ENCODE results near the gene DCAF15.

Gene DCAF15

DNA sequence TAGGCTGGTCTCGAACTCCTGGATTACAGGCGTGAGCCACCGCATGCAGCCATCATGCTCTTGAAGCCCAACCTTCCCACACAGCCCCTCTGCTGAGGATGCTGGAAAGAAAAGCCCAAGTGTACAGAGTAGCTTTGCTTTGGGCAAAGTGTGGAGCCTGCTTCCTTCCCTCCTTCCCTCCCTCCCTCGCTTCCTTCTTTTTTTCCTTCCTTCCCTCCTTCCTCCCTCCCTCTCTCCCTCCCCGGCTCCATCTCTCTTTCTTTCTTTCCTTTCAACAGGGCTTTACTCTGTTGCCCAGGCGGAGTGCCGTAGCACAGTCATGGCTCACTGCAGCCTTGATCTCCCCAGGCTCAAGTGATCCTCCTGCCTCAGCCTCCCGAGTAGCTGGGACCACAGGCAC is 43.6 kb upstream of the DCAF15 start:
- no peak for DNase-seq (ENCODE audit: low read depth)
- no peak overlapping the region for H3K4me3 ChIP-seq (ENCODE audit: control insufficient read depth, low read depth, low read length)
- TF ChIP-seq, protein P1, sequence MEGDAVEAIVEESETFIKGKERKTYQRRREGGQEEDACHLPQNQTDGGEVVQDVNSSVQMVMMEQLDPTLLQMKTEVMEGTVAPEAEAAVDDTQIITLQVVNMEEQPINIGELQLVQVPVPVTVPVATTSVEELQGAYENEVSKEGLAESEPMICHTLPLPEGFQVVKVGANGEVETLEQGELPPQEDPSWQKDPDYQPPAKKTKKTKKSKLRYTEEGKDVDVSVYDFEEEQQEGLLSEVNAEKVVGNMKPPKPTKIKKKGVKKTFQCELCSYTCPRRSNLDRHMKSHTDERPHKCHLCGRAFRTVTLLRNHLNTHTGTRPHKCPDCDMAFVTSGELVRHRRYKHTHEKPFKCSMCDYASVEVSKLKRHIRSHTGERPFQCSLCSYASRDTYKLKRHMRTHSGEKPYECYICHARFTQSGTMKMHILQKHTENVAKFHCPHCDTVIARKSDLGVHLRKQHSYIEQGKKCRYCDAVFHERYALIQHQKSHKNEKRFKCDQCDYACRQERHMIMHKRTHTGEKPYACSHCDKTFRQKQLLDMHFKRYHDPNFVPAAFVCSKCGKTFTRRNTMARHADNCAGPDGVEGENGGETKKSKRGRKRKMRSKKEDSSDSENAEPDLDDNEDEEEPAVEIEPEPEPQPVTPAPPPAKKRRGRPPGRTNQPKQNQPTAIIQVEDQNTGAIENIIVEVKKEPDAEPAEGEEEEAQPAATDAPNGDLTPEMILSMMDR (conservative IDR thresholded peaks at IDR 0.05; ENCODE audit: control insufficient read depth, insufficient read depth, low read depth, low read length) = no peak

DNA sequence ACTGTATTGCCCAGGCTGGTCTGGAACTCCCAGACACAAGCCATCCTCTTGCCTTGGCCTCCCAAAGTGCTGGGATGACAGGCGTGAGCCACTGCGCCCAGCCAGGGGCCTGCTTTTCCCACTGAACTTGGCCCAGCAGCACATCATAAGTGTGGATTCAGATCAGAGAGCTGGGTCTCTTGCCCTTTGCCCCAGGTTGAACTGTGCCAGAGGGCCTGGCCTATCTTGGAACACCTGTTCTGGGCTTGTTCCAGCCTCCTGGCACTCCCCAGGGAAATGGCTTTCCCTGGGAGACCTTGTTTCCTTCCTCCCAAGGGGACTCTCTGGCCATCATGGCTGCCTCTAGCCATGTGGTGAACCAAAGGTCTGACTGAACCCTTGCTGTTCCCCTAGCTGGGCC is 42.9 kb upstream of the DCAF15 start:
- TF ChIP-seq, protein P1 (conservative IDR thresholded peaks at IDR 0.05; ENCODE audit: control insufficient read depth, insufficient read depth, low read depth, low read length) = no peak
- H3K4me3 ChIP-seq (ENCODE audit: control insufficient read depth, low read depth, low read length) = no peak overlapping the region
- DNase-seq (ENCODE audit: low read depth) = no peak

DNA sequence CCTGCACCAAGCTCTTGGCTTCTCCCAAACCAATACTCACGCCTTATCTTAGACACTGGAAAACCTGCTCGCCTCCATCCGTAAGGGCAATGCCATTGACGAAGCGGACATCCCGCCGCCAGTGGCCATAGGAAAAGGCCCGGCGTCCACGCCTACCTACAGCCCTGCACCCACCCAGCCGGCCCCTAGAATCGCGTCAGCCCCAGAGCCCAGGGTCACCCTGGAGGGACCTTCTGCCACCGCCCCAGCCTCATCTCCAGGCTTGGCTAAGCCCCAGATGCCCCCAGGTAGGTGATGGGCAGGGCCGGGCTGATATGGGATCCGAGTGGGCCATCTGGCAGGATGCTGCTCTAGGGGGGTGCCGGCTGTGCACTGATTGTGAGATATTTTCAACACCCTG is 39.0 kb upstream of the DCAF15 start:
- TF ChIP-seq, protein P1 (conservative IDR thresholded peaks at IDR 0.05; ENCODE audit: control insufficient read depth, insufficient read depth, low read depth, low read length) = no peak
- no peak for DNase-seq (ENCODE audit: low read depth)
- no peak overlapping the region for H3K4me3 ChIP-seq (ENCODE audit: control insufficient read depth, low read depth, low read length)

DNA sequence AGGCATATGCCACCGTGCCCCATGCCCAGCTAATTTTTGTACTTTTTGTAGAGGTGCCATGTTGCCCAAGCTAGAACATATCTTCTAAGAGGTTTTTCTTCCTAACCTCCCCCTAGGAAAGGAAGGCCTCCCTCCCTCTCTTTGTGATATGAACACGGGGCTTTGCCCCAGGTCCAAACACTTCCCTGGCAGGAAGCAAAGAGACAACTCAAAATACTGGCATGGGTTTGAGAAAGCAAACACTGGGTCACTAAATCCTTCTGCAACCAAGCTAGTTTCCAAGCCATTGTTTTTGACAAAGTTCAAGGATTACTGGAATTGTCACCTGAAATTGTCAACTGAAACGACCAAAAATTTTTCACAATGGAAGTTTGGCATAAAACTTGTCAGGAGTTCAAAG is 37.5 kb upstream of the DCAF15 start:
- TF ChIP-seq, protein P1 (conservative IDR thresholded peaks at IDR 0.05; ENCODE audit: control insufficient read depth, insufficient read depth, low read depth, low read length) = no peak
- DNase-seq (ENCODE audit: low read depth) = no peak
- no peak overlapping the region for H3K4me3 ChIP-seq (ENCODE audit: control insufficient read depth, low read depth, low read length)

DNA sequence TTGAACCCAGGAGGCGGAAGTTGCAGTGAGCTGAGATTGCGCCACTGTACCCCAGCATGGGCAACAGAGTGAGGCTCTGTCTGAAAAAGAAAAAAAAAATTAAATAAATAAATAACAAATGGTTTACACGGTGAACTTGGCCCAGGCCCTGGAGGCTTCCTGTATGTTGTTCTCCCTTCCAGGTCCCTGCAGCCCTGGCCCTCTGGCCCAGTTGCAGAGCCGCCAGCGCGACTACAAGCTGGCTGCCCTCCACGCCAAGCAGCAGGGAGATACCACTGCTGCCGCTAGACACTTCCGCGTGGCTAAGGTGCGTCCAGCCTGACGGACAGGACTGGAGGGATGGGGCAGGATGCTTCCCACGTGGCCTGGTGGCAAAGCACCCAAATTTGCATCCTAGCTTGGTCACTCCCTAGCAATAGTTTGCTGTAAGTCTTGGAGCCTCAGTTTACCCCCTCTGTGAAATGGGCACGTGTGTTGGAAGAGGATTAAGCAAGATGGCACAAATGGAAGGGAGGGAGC is 34.4 kb upstream of the DCAF15 start:
- no peak overlapping the region for H3K4me3 ChIP-seq (ENCODE audit: control insufficient read depth, low read depth, low read length)
- no peak for DNase-seq (ENCODE audit: low read depth)
- TF ChIP-seq, protein P1 (conservative IDR thresholded peaks at IDR 0.05; ENCODE audit: control insufficient read depth, insufficient read depth, low read depth, low read length) = no peak

DNA sequence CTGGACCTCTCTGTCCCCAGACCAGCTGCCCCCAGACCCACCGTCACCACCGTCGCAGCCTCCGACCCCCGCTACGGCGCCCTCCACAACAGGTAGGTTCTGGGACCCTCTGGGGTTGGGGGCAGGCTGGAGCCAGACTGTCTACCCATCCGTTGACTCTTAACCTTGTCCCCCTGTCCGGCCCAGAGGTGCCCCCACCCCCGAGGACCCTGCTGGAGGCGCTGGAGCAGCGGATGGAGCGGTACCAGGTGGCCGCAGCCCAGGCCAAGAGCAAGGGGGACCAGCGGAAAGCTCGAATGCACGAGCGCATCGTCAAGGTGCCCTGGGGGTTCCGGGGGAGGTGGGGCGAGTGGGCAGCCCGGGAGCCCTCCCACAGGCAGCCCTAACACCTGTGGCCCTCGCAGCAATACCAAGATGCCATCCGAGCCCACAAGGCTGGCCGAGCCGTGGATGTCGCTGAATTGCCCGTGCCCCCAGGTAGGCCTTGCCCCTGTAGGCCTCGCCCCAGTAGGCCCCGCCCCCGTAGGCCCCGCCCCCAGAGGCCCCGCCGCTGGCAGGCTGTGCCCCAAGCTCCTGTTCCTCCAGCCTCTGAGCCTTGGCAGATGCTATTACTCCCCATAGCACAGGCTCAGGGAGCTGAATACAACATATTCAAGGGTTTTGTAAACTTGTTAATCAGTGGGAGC is 33.4 kb upstream of the DCAF15 start:
- DNase-seq (ENCODE audit: low read depth) = no peak
- H3K4me3 ChIP-seq (ENCODE audit: control insufficient read depth, low read depth, low read length) = no peak overlapping the region
- TF ChIP-seq, protein P1 (conservative IDR thresholded peaks at IDR 0.05; ENCODE audit: control insufficient read depth, insufficient read depth, low read depth, low read length) = no peak

Data from fibroblast of mammary gland (primary cell).